Tibial nerve (tissue), 4 donors: Measurements from ENCODE around the gene INHA.

Source experiments
- EP300 ChIP-seq, 2 donors: sonication (generic); formaldehyde crosslinking; IDR thresholded peaks; one replicate each; pipeline ENCODE4 v1.6.1; 2017; ENCODE audit warnings: antibody characterized with exemption in 2 of 2, mild to moderate bottlenecking in 1 of 2
- TF ChIP-seq, protein P1 (sequence below), 5 experiments: fragments of 200-600 bp in 3 of 5; fragments of 450-650 bp in 2 of 5; sonication (generic) in 3 of 5; IDR thresholded peaks; one replicate each; pipeline ENCODE4 v1.5.1; 2016 to 2019; ENCODE audit warnings: antibody characterized with exemption in 5 of 5, mild to moderate bottlenecking in 3 of 5, moderate library complexity in 2 of 5

DNA sequence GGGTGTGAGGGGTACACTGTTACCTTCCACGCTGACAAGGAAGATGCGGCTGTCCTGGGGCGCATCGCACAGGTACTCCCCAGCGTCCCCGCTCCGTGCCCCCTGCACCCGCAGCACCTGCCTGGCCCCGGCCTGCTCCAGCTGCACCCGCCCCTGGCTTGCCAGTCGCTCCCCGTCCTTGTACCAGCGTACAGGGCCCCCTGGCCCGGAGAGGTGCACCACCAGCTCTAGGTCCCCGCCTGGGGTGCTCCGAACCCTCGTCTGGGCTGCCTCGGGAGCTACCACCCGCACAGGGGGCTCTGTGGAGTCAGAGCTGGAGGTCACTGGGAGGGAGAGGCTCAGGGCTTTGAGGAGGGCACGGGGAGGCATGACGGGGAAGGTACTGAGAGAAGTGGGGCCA is 14.8 kb upstream of the INHA start:
- TF ChIP-seq, protein P1, sequence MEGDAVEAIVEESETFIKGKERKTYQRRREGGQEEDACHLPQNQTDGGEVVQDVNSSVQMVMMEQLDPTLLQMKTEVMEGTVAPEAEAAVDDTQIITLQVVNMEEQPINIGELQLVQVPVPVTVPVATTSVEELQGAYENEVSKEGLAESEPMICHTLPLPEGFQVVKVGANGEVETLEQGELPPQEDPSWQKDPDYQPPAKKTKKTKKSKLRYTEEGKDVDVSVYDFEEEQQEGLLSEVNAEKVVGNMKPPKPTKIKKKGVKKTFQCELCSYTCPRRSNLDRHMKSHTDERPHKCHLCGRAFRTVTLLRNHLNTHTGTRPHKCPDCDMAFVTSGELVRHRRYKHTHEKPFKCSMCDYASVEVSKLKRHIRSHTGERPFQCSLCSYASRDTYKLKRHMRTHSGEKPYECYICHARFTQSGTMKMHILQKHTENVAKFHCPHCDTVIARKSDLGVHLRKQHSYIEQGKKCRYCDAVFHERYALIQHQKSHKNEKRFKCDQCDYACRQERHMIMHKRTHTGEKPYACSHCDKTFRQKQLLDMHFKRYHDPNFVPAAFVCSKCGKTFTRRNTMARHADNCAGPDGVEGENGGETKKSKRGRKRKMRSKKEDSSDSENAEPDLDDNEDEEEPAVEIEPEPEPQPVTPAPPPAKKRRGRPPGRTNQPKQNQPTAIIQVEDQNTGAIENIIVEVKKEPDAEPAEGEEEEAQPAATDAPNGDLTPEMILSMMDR (IDR thresholded peaks at IDR 0.05): no peak
- no peak for TF ChIP-seq EP300 (IDR thresholded peaks at IDR 0.05)
